CD14-positive monocyte (primary cell): ENCODE measurements around the gene SULT1B1. TPM values are rescaled to one million over a fixed set of nuclear protein-coding genes. Genes with fewer than 3 reads are reported as not detected.
A peak's percentile ranks its signal among the peaks of the same experiment; 100 is the strongest.

Experiments
- DNase-seq, 3 donors: peaks; one replicate each; pipeline ENCODE4 v3.0.0-alpha.2; 2011 to 2022
- H2AFZ ChIP-seq: 2 replicates; pipeline ENCODE4 v1.6.0; 2012; ENCODE audit warnings: mild to moderate bottlenecking, low read depth, low read length, inconsistent platforms; ENCODE audit not compliant: insufficient read depth, poor library complexity, severe bottlenecking
- H3K27ac ChIP-seq, 2 donors: 1 replicate in 1 of 2; 2 replicates in 1 of 2; pipeline ENCODE4 v1.5.1; 2012 to 2013; ENCODE audit warnings: low read length in 2 of 2, control low read depth in 1 of 2, inconsistent platforms in 1 of 2, low read depth in 1 of 2, mild to moderate bottlenecking in 1 of 2
- H3K27me3 ChIP-seq, 2 donors: one replicate each; pipeline versions ENCODE4 v1.6.0 to v1.6.1; 2011 to 2013; ENCODE audit warnings: low read length in 2 of 2; ENCODE audit not compliant: control insufficient read depth in 2 of 2, insufficient read depth in 2 of 2
- H3K36me3 ChIP-seq, 2 donors: replicated peaks in 1 of 2; 1 replicate in 1 of 2; 2 replicates in 1 of 2; pipeline versions ENCODE4 v1.5.1 to v1.6.1; 2012 to 2013; ENCODE audit warnings: low read length in 2 of 2, control low read depth in 1 of 2, inconsistent platforms in 1 of 2, mild to moderate bottlenecking in 1 of 2; ENCODE audit not compliant: insufficient read depth in 2 of 2, control insufficient read depth in 1 of 2
- H3K4me1 ChIP-seq, 2 donors: 1 replicate in 1 of 2; 2 replicates in 1 of 2; pipeline versions ENCODE4 v1.5.1 to v1.6.1; 2012 to 2013; ENCODE audit warnings: low read length in 2 of 2, control low read depth in 1 of 2, inconsistent platforms in 1 of 2, mild to moderate bottlenecking in 1 of 2, moderate library complexity in 1 of 2; ENCODE audit not compliant: insufficient read depth in 2 of 2, control insufficient read depth in 1 of 2
- H3K4me2 ChIP-seq: replicated peaks from 2 replicates; pipeline ENCODE3; 2012; ENCODE audit warnings: low read length, moderate library complexity, mild to moderate bottlenecking; ENCODE audit not compliant: poor library complexity, severe bottlenecking; ENCODE audit errors: extremely low read depth
- H3K4me3 ChIP-seq, 3 experiments: fragments of 200-600 bp in 1 of 3; sonication (generic) in 1 of 3; replicated peaks in 1 of 3; 1 replicate in 2 of 3; 2 replicates in 1 of 3; pipeline ENCODE4 v1.5.1; 2011 to 2013; ENCODE audit warnings: low read length in 3 of 3, mild to moderate bottlenecking in 3 of 3, control low read depth in 2 of 3, low read depth in 2 of 3, inconsistent platforms in 1 of 3, moderate library complexity in 1 of 3
- H3K79me2 ChIP-seq: 2 replicates; pipeline ENCODE4 v1.6.0; 2012; ENCODE audit warnings: mild to moderate bottlenecking, control low read depth, inconsistent platforms, low read length, moderate library complexity; ENCODE audit not compliant: insufficient read depth
- H3K9ac ChIP-seq: 2 replicates; pipeline ENCODE4 v1.6.0; 2017; ENCODE audit warnings: low read length, mild to moderate bottlenecking; ENCODE audit not compliant: insufficient read depth, poor library complexity, severe bottlenecking
- H3K9me3 ChIP-seq, 2 donors: replicated peaks in 1 of 2; 1 replicate in 1 of 2; 2 replicates in 1 of 2; pipeline versions ENCODE4 v1.5.1 to v1.6.1; 2012 to 2013; ENCODE audit warnings: low read length in 2 of 2, control low read depth in 1 of 2; ENCODE audit not compliant: control insufficient read depth in 1 of 2, insufficient read depth in 1 of 2
- H4K20me1 ChIP-seq: 2 replicates; pipeline ENCODE4 v1.6.0; 2012; ENCODE audit warnings: mild to moderate bottlenecking, low read length, control low read depth, moderate library complexity; ENCODE audit not compliant: insufficient read depth
- H3K27ac Mint-ChIP-seq, 7 donors: one replicate each; pipeline ENCODE4 v1.8.0; 2020; ENCODE audit warnings: mild to moderate bottlenecking in 7 of 7, mixed read lengths in 7 of 7, moderate library complexity in 6 of 7, inconsistent platforms in 2 of 7
- H3K27me3 Mint-ChIP-seq, 3 donors: one replicate each; pipeline ENCODE4 v1.8.0; 2021 to 2022; ENCODE audit warnings: low read depth in 3 of 3, mild to moderate bottlenecking in 3 of 3, mixed read lengths in 3 of 3, moderate library complexity in 3 of 3, inconsistent platforms in 1 of 3
- H3K36me3 Mint-ChIP-seq, 2 donors: one replicate each; pipeline ENCODE4 v1.8.0; 2020; ENCODE audit warnings: mixed read lengths in 2 of 2, inconsistent platforms in 1 of 2, mild to moderate bottlenecking in 1 of 2
- H3K4me1 Mint-ChIP-seq: one replicate; pipeline ENCODE4 v1.8.0; 2020; ENCODE audit warnings: mild to moderate bottlenecking, mixed read lengths
- H3K4me3 Mint-ChIP-seq, 2 donors: one replicate each; pipeline ENCODE4 v1.8.0; 2020; ENCODE audit warnings: mild to moderate bottlenecking in 2 of 2, mixed read lengths in 2 of 2, moderate library complexity in 1 of 2
- H3K9me3 Mint-ChIP-seq, 7 donors: one replicate each; pipeline ENCODE4 v1.8.0; 2020 to 2022; ENCODE audit warnings: mixed read lengths in 7 of 7, mild to moderate bottlenecking in 6 of 7, moderate library complexity in 6 of 7, inconsistent platforms in 2 of 7
- CTCF ChIP-seq: fragments of 200-600 bp; IDR thresholded peaks from one replicate; pipeline ENCODE4 v1.8.0; 2022; ENCODE audit warnings: antibody characterized with exemption, mild to moderate bottlenecking
- WGBS: methylation state at CpG from one replicate; pipeline ENCODE4 v1.1.5; 2013; ENCODE audit warnings: missing lambda C conversion rate; ENCODE audit not compliant: insufficient coverage; 5-methylcytosine and 5-hydroxymethylcytosine counted together
- intact Hi-C, 2 donors: fragments of 100-400 bp; cut with micrococcal nuclease; formaldehyde crosslinking; loops; one replicate each; pipeline versions ENCODE4 v1.15.0 to v1.15.1; 2023
- polyA plus RNA-seq, 3 donors: library from polyadenylated mRNA; depleted of rRNA in 1 of 3; unstranded in 2 of 3; stranded (reverse) in 1 of 3; fragments of 300-500 nt in 2 of 3; fragments of >200 nt in 1 of 3; fragmentation: Illumina TruSeq in 2 of 3; gene quantifications; 1 replicate in 2 of 3; 2 replicates in 1 of 3; pipeline ENCODE4 v1.2.3, GENCODE V29; 2012 to 2021

Gene SULT1B1
- polyA plus RNA-seq, 3 donors, result 3.4 to 15.6 (median 11.2) TPM

GRCh38 chr4:69742596-69742995 lies 17.8 kb downstream of the SULT1B1 start:
- peaks cover 42 to 59% of the 10 kb centered on the region in 2 donors for H3K9me3 ChIP-seq
- Mint-ChIP-seq H3K4me3 (no peak overlapping the region), H3K27me3 (no peaks in the 10 kb centered on the region), H3K27ac (peak overlapping the region in 4 of 7 donors; percentile 14 to 72 (median 60)), H3K4me1 (peaks cover 24% of the 10 kb centered on the region), H3K36me3 (peaks cover 28 to 38% of the 10 kb centered on the region in 2 donors), H3K9me3 (peaks cover 51 to 73% (median 70%) of the 10 kb centered on the region in 7 donors)
- H3K36me3 ChIP-seq, result peaks cover 0 to 9% of the 10 kb centered on the region in 2 donors
- 100% methylated on average over 8 of the region's 9 CpGs for whole genome bisulfite sequencing
- no peaks in the 10 kb centered on the region for H3K27me3 ChIP-seq
- peak overlapping the region; percentile 36 to 56 for H3K27ac ChIP-seq
- H2AFZ ChIP-seq, result no peak overlapping the region
- no peaks in the 10 kb centered on the region for H3K79me2 ChIP-seq
- H3K4me2 ChIP-seq, result no peak overlapping the region
- no peak for TF ChIP-seq CTCF
- no peak overlapping the region for H3K4me3 ChIP-seq
- no peak overlapping the region for H3K9ac ChIP-seq
- no peak for DNase-seq
- no peaks in the 10 kb centered on the region for H4K20me1 ChIP-seq
- peaks cover 13 to 18% of the 10 kb centered on the region in 2 donors for H3K4me1 ChIP-seq
- intact Hi-C loops, result no loop called here

- H3K9me3 Mint-ChIP-seq, result peaks cover 28 to 45% (median 39%) of the 10 kb centered on the region in 7 donors
- no CpG with 5 or more reads among the region's 1 CpG for WGBS
These were observed 21.5 kb downstream of the SULT1B1 start for GRCh38 chr4:69738872-69739271.

More at GRCh38 chr4:69738872-69739271, 21.5 kb downstream of the SULT1B1 start:
- Mint-ChIP-seq H3K27ac (peak overlapping the region in 2 of 7 donors; percentile 38 to 54), H3K4me3 (no peak overlapping the region), H3K36me3 (peaks cover 15 to 33% of the 10 kb centered on the region in 2 donors), H3K27me3 (no peaks in the 10 kb centered on the region), H3K4me1 (peaks cover 39% of the 10 kb centered on the region)
- H3K27me3 ChIP-seq, result no peaks in the 10 kb centered on the region
- H3K4me1 ChIP-seq, result peaks cover 18 to 29% of the 10 kb centered on the region in 2 donors
- H3K4me2 ChIP-seq, result no peak overlapping the region
- H3K9me3 ChIP-seq, result peaks cover 23 to 32% of the 10 kb centered on the region in 2 donors
- TF ChIP-seq CTCF, result no peak
- H3K27ac ChIP-seq, result no peak overlapping the region
- DNase-seq, result no peak
- no peak overlapping the region for H3K4me3 ChIP-seq
- no peaks in the 10 kb centered on the region for H3K79me2 ChIP-seq
- H2AFZ ChIP-seq, result no peak overlapping the region
- no peak overlapping the region for H3K9ac ChIP-seq
- H3K36me3 ChIP-seq, result no peaks in the 10 kb centered on the region
- intact Hi-C loops, result no loop called here
- H4K20me1 ChIP-seq, result no peaks in the 10 kb centered on the region
